Dedifferentiated amniotic fluid mesenchymal stem cell (primary cell): ENCODE data around the gene ANKLE2.

ENCODE experiments used
- DNase-seq: peaks from one replicate; pipeline ENCODE4 v3.0.0-alpha.2; 2016; ENCODE audit errors: extremely low spot score

The ANKLE2 gene

DNA sequence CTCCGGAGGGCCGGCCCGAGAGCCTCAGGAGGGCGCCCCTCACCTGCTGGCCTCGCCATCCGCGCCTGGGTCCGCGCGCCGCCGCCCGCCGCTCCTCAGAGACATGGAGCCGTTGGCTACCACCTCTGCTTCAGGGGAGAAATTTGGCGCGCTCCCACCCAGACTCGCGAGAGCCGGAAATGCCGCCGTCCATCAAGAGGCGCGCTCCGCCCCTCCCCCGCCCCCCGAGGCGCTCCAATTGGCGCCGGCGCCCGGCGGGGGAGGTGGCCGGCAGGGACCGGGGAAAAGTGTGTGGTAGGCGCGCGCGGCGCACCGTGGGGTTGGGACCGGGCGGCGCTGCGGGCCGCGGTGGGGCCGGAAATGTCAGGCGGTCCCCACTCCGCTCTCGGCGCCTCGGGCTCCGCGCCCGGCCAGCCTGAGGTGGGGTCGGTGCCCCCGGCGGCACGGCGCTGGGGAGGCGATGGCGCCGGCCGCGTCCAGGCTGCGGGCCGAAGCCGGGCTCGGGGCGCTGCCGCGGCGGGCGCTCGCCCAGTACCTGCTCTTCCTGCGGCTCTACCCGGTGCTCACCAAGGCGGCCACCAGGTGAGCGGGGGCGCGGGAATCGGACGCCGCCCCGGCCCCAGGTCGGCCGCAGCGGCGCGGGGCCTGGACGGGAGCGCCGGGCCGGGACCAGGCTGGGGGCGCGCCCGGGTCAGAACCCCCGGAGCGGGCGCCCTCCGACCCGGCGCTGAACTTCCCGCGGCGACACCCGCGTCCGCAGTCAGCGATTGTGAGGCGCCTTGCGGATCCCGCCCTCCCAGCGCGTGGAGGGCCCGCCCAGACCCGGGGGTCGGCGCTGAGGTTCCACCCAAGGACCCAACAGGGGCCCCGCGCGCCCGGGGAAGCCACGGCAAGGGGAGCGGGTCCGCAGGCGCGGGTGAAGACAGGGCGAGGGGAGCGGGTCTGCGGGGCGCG lies 74.1 kb downstream of the ANKLE2 start, which contains the start of the genes POLE and PXMP2:
Gene POLE, minus strand, starts transcription at position 132 of the 954 bp plus-strand sequence. Its CDS starts 27 bp downstream, at position 105.
Gene PXMP2, plus strand, starts transcription at position 377 of the 954 bp plus-strand sequence. Its CDS starts 84 bp downstream, at position 461.
- DNase-seq: peak; percentile 89

GRCh38 chr12:132686825-132687210 lies 74.8 kb downstream of the ANKLE2 start:
- DNase-seq: no peak

DNA sequence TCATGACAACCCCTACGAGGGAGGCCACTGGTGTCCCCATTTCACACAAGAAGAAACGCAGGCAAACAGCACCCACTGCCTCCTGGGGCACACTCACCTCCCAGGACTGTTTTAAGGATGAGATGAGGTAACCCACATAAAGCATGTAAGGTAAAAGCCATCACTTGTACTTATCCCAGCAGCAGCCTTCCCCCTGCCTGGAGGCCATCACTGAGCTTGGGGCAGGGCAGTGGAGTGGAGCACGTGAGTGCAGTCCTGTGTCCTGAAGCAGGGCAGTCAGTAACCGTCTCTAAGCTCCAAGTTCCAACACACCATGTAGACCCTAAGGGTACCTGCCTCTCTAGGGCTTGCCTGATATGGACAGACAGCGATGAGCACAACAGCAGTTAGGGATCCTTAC lies 76.2 kb downstream of the ANKLE2 start:
- DNase-seq: no peak

- no peak for DNase-seq
Observed at GRCh38 chr12:132677492-132677891, 84.1 kb downstream of the ANKLE2 start.

- DNase-seq: no peak
Observed at GRCh38 chr12:132675757-132676432, 85.7 kb downstream of the ANKLE2 start.
